GM10266 (cell line): ENCODE measurements around the gene APOF.

Experiments
- DNase-seq: peaks from one replicate; pipeline ENCODE4 v3.0.0; 2012; ENCODE audit errors: extremely low spot score
- CTCF ChIP-seq: IDR thresholded peaks from 2 replicates; pipeline ENCODE4 v1.5.1; 2012; ENCODE audit warnings: mild to moderate bottlenecking, low read depth; ENCODE audit not compliant: control insufficient read depth, insufficient read depth; ENCODE audit errors: missing control alignments

Gene APOF

GRCh38 chr12:56334490-56334793 is 28.2 kb downstream of the APOF start:
- no peak for TF ChIP-seq CTCF
- DNase-seq, result no peak

- TF ChIP-seq CTCF, result peak; percentile 35
- peak; percentile 95 for DNase-seq
These were observed 28.8 kb downstream of the APOF start, which contains the start of gene PAN2 for GRCh38 chr12:56333679-56334489. PAN2 (minus strand) TSS chr12:56334000; CDS start chr12:56333094, 906 bp downstream.

DNA sequence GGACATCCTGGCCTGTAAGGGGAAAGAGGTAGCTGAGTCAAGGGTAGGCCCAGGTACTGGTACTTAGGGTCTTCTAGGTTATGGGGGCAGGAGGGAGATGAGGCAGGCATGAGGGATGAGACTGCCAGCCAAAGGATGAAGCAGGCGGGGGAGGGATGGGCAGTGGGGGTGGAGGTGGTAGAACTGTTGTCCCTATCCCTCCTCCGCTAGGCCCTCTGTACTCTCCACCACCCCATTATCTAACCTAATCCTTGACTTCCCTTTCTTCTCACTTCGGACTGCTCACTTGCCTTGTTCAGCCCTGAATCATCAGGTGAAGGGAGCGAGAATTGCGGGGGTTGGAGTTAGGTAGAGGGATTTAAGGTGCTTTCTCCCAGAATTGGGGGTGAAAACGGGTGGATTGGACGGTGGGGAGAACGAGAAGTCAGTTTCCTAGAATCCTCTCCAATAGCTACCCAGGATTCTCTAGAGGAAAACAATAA is 29.4 kb downstream of the APOF start:
- peak; percentile 18 for DNase-seq
- TF ChIP-seq CTCF, result no peak

- TF ChIP-seq CTCF, result no peak
- DNase-seq, result no peak
These were observed 30.0 kb downstream of the APOF start for GRCh38 chr12:56332512-56333196.

DNA sequence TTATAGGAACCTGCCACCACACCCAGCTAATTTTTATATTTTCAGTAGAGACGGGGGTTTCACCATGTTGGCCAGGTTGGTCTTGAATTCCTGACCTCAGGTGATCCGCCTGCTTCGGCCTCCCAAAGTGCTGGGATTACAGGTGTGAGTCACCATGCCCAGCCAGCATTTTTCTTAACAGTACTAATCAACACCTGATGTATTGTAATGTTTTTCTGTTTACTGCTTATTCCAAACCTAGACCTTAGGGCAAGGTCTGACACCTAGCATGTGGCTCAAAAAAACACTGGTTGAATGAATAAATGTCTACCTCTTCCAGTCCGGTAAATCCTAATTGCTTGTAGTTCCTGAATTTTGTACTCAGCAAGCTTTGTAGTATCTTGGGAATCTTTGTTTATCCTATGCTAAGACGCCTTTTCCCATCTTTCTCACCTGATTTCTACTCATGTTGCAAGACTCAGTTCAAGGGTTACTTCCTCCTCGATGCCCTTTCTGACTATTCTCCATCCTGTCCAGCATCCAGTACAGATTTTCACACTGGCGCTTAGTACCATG is 31.6 kb downstream of the APOF start:
- no peak for TF ChIP-seq CTCF
- no peak for DNase-seq

- no peak for DNase-seq
These were observed 36.1 kb downstream of the APOF start for GRCh38 chr12:56326533-56326932.

More at GRCh38 chr12:56326533-56326932, 36.1 kb downstream of the APOF start:
- TF ChIP-seq CTCF, result no peak
